ENCODE data around the gene POP7.

The POP7 gene

GRCh38 chr7:100679129-100679926 is 26.6 kb upstream of the POP7 start:
- no peak for DNase-seq (ENCODE audit: low read depth)

DNA sequence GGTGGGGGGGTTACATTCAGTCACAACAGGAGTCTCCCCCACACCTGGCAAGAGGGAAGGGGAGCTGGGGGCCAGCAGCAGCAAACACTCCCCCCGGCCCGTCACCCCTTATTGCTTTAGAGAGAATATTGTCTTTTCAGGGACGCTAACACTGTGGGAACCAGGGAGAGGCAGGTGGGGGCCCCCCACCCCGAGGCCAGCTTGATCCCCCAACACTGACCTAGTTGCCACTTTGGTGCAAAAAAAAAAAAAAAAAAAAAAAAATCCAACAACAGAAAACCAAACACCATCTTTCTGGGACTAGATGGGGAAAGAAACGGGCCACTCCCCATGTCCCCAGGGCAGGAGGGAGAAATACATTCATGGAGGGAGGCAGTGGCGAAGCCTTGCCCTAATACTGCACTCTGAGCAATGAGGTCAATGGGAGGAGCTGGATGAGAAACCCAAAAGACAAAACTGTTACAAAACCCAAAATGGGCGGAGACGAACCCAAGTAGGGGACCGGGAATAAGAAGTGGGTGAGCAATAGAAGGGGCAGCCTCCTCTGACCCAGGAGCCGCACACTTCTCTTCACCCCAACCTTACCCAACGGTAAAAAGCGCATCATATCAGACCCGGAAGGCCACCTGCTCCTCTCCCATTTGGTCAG is 25.9 kb upstream of the POP7 start:
- DNase-seq (ENCODE audit: low read depth) = no peak

DNA sequence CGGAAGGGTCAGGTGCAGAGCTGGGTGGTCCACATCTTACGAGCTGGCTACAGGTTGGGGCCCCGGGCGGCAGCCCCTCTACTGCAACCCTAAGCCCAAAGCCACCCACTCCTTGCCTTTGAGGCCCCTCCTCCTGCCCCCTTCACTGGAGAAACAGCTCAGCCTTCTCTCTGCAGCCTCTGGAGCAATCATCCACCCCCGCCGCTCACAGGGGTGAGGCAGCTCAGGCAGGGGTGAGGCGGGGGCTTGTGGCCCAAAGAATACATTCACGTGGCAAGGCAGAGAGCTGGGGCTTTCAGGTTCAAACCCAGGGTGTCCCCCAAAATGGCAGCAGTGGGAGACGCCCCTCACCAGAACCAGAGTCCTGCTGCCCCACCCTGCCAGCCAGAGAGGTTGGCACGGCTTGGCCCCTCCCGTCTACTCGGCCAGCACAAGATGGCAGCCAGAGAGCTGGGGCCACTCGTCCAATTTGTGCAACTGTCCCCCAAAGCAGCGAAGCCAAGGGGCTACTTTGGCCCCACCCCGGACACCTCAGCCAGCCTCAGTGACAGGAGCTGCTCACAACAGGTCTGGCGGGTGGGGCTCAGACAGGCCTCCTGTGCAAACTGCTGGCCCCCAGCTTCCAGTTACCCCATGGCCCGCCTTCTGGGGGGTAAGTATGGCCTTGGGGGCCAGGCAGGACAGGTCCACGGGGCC is 25.2 kb upstream of the POP7 start:
- DNase-seq (ENCODE audit: low read depth) = no peak

GRCh38 chr7:100681491-100682227 is 24.3 kb upstream of the POP7 start:
- DNase-seq (ENCODE audit: low read depth) = no peak

GRCh38 chr7:100682228-100682741 is 23.6 kb upstream of the POP7 start:
- no peak for DNase-seq (ENCODE audit: low read depth)

- DNase-seq (ENCODE audit: low read depth) = no peak
Observed at GRCh38 chr7:100682991-100683658, 22.8 kb upstream of the POP7 start.

GRCh38 chr7:100683659-100684533 is 22.0 kb upstream of the POP7 start:
- DNase-seq (ENCODE audit: low read depth) = no peak

- no peak for DNase-seq (ENCODE audit: low read depth)
Observed at GRCh38 chr7:100684534-100685042, 21.3 kb upstream of the POP7 start.

DNA sequence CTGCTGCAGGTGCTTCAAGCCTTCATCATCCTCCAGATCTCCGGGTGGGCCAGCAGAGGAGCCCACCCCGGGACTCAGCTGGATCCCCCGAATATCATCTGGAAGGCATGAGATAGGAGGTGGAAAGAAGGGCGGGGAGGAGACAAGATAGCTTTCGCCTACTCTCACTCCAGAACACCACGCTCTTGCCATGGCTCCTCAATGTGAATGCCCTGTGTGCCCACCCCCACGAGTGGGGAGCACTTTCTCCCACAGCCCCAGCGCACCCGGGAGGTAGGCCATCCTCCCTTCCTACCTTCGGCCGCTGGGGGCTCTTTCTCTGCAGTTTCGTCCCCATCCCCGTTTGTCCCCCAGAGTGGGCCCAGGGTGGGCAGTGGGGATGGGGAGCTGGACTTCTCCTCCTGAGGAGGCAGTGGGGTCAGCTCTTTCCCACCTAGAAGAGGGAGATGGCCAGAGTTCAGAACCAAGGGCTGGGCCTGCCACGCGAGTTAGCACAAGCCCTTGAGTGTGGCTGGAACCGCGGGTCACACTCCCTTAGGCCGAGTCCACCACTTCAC is 20.8 kb upstream of the POP7 start:
- no peak for DNase-seq (ENCODE audit: low read depth)

DNA sequence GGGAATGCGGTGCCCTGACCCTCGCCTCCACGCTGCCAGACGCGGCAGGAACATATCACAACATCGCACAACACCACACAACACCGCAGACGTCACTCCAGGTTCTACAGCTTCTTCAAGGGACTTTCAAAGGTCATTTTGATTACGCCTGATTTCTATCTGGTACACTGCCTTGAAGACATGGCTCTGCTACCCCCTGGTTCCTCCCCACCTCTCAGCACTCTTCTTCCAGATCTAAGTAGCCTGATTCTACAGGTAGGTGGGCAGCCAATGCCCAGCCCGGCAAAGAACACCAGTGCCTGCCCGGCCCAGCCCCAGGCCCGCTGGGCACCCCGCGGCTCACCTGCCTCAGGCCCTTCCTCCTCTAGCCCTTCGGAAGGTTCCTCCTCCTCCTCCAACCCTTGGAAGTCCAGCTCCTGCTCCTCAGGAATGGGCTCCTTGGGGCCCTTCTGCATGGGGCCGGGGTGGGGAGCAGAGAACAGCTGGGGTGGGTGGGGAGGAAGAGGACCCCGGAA is 20.2 kb upstream of the POP7 start:
- DNase-seq (ENCODE audit: low read depth) = no peak

DNA sequence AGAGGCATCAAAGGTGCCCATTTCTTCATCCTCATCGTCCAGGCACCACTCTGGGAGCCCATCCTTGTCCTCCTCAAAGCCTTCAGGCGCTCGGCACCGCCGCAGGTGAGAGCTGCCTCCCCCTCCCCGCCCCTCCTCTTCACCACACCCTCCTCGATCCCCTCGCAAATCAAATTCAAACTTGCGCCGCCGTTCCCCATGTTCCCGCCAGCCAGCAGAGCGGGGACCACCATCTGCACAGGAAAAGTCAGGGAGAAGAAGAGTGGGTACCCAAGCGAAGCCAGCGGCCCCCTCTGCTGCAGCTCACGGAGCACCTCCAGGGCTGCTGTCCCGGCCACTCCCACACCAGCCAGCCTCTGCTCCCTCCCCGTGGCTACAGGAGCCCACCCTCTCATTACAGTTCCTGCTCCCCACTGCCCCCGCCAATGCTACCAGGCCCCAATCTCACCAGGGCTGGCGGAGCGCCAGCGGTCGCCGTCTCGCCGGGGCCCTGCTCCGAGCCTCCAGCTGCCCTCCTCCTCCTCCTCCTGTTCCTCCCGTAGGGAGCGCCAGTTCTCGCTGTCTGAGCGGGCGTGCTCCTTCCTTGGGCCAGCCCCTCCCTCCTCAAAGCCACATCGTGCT is 19.6 kb upstream of the POP7 start:
- DNase-seq (ENCODE audit: low read depth) = no peak

DNA sequence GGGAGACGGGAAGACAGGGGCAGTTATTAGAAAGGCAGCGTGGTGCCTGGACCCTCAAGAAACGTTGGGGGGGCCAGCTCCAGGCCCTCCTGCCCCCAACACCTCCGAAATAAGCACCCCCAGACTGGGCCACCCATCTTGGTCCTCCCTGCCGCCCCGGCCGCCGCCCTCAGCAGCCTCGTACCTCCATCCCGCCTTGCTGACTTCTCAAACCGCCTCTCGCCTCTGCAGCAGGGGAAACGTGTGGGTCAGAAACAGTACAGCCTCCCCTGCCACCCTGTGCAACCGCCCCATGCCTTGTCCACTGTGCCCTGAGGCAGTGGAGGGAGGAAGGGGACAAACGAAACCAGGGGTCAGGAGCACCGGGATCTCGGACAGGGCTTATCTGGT is 19.1 kb upstream of the POP7 start:
- no peak for DNase-seq (ENCODE audit: low read depth)

DNA sequence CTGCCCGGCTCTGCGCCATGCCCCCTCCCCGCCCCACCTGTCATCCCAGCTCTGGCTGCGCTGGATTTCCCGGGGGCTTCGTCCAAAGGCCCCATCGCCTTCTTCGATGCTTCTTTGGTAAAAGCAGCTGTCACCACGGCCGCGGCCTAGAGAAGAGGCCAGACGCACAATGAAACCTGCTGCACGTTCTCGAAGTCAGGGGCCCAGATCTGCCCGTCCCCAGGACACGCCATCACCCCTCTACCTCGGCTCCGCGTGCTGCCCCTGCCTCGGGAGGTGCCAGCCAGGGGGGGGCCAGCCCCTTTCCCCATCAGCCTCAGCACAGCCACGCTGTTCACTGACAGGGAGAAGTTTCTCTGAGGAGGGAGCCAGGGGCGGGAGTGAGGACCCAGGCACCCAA is 18.7 kb upstream of the POP7 start:
- no peak for DNase-seq (ENCODE audit: low read depth)

DNA sequence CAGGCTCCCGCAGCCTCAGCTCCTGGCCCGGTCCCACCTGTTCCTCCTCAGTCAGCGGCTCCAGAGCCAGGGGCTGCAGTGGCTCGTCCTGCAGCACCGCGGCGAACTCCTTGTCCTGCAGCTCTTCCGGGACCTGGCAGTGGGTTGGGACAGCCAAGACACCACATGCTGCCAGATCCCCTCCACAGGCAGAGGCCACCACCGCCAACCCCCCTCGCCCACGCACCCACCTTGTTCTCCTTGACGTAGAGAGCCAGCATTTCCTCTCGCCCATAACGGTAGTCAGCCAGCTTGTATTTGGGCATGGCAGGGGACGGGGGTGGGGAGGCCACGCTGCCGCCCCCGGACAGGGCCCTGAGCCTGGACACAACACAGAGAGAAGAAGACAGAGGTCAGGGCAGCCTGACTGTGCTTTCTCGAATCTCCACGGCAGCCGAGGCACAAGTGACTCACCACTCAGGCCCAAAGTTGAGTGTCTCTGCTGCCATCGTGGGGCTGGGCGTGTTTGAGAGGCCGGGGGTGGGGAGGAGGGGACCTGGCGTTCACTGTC is 18.1 kb upstream of the POP7 start:
- no peak for DNase-seq (ENCODE audit: low read depth)

DNA sequence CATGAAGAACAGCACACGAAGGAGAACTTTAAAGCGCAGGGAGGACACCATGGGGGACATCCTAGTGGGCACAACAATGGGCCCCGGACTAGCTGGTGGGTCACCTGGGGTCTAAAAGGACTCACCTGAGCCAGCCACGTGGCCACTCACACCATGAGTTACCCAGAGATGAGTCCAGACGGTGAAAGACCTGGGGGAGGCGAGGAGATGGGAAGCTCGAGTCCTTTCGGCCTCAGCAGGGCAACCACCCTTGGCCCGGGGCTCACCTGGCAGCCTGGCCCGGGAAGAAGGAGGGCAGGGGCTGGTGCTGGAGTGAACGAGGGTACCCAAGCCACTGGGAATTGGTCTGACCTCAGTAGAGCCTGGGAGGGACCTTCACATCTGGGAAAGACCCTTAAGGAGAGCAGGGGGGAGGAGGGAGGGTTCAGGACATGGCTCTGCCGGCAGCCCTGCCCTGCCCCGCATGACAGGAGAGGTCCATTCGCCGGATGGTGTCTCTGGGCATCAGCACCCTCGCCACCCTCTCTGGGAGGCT is 17.5 kb upstream of the POP7 start:
- no peak for DNase-seq (ENCODE audit: low read depth)

DNA sequence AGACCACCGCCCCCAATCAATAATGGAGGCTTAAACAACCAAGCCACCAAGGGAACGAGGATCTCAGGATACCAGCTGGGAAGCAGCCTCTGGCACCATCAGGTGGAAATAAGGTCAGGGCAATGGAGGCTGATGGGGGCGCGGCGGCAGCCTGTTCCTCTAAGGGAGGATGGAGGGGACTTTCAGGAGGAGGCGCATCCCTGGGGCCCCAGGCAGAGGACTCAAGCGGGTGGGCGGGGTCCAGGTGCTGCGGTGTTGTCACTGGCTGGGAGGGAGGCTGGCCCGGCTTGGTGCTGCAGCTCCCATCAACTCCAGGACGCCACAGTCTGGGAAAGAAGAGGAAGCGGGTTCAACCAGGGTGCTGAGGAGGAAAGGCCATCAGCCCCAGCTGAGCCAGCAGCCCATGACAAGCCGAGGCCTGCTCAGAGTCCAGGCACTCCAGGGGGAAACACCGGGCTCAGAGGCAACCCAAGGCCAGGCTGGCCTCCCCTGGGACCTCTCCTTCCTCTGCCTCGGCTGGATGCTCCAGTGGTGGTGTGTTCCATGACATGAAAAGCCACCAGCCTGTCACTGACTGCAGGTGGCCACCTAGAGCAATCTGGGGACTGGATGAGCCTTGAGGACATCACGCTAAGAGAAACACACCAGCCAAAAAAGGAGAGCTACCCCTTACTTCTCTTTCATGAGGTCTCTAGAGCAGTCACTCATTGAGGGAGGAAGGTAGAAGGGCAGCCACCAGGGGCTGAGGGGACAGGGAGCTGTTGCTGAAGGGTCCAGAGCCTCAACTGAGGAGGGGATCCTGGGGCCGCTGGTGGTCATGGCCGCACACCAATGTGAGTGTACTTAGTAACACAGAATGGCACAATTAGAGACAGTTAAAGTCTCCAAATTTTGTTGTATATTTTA is 16.4 kb upstream of the POP7 start:
- DNase-seq (ENCODE audit: low read depth) = no peak

DNA sequence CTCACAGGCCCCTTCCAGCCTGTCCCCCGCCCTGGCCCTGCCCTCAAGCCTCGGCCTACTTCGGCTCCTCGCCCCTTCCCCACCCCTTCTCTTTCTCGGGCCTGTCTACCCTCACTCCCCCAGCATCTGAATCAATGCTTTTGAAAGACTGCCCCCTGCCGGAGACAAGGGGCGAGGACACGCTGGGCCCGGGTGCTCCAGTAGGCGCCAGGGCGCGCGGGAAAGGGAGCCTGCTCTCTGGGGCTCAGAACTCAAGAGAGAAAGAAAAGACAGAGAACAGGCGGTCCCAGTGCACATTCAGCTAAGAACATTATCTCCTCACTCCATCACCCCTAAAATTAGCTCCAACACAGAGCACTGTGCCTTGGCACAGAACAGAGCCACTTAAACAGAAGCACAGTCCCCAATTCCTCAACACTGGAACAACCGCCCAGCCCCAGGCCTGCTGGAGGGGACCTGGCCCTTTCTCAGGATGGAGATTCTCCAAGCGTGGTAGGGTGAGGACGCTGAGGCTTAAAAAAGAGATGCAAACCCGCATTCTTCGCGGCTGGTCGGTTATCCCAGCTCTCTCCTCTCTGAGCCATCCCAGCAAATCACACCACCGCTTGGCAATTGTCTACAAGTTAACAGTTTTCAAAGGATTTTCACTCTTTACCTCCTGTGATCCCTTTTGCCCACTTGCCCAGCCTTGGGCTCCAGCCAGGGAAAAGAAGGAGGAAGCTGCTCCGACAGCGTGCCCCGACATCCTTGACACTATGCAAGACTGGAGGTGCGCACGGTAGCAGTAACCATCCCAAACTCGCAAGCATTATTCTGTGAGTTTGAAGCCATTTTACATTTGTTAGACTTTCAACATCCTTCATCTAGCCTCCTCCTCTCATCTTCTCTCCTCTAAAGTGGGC is 14.0 kb upstream of the POP7 start:
- peak; percentile 78 for DNase-seq (ENCODE audit: low read depth)
